Tibial artery (tissue), 4 donors: ENCODE measurements around the gene TANK.
"Not testable (repeated sequence)": the region's sequence is repeated elsewhere in the genome, so short reads cannot be mapped to it uniquely, and the experiment has no call there.

Experiments used
- DNase-seq, 2 donors: peaks; one replicate each; pipeline ENCODE4 v3.0.0-alpha.2; 2019
- H3K27ac ChIP-seq, 2 donors: fragments of 200-600 bp; sonication (generic) in 1 of 2; 1 replicate in 1 of 2; 2 replicates in 1 of 2; pipeline ENCODE4 v1.5.1; 2018 to 2019; ENCODE audit warnings: mild to moderate bottlenecking in 1 of 2
- H3K27me3 ChIP-seq, 2 donors: fragments of 200-600 bp; sonication (generic) in 1 of 2; one replicate each; pipeline versions ENCODE4 v1.5.1 to v1.6.0; 2016 to 2019
- H3K36me3 ChIP-seq, 3 donors: fragments of 200-600 bp; sonication (generic) in 2 of 3; one replicate each; pipeline ENCODE4 v1.5.1; 2016 to 2019; ENCODE audit warnings: mild to moderate bottlenecking in 2 of 3
- H3K4me1 ChIP-seq, 4 donors: fragments of 200-600 bp; sonication (generic) in 2 of 4; 1 replicate in 3 of 4; 2 replicates in 1 of 4; pipeline ENCODE4 v1.5.1; 2016 to 2019
- H3K4me3 ChIP-seq, 2 donors: fragments of 200-600 bp; sonication (generic) in 1 of 2; 1 replicate in 1 of 2; 2 replicates in 1 of 2; pipeline ENCODE4 v1.5.1; 2018 to 2019; ENCODE audit warnings: mild to moderate bottlenecking in 2 of 2
- H3K9me3 ChIP-seq, 3 donors: fragments of 200-600 bp; sonication (generic) in 1 of 3; one replicate each; pipeline ENCODE4 v1.5.1; 2016 to 2019
- CTCF ChIP-seq, 2 experiments: fragments of 200-600 bp in 1 of 2; fragments of 450-650 bp in 1 of 2; IDR thresholded peaks; one replicate each; pipeline ENCODE4 v1.5.1; 2017 to 2019; ENCODE audit warnings: antibody characterized with exemption in 2 of 2, mild to moderate bottlenecking in 1 of 2, moderate library complexity in 1 of 2
- intact Hi-C: fragments of 100-400 bp; cut with DNase I; formaldehyde crosslinking; loops from one replicate; pipeline ENCODE4 v1.15.0; 2023; ENCODE audit warnings: low total_unique reads

The TANK gene

GRCh38 chr2:161241894-161242293, 81.7 kb downstream of the TANK start:
- no peaks in the 10 kb centered on the region for H3K9me3 ChIP-seq
- H3K4me1 ChIP-seq, result peaks cover 0 to 13% (median 6%) of the 10 kb centered on the region in 4 donors
- intact Hi-C loops, result no loop called here
- H3K36me3 ChIP-seq, result no peaks in the 10 kb centered on the region
- TF ChIP-seq CTCF (IDR thresholded peaks at IDR 0.05), result no peak
- H3K27me3 ChIP-seq, result peaks cover 0 to 3% of the 10 kb centered on the region in 2 donors
- DNase-seq, result no peak
- no peak overlapping the region for H3K27ac ChIP-seq
- H3K4me3 ChIP-seq, result no peak overlapping the region

GRCh38 chr2:161243312-161243711, 83.1 kb downstream of the TANK start:
- Histone ChIP-seq H3K27ac (no peak overlapping the region), H3K9me3 (no peaks in the 10 kb centered on the region), H3K4me1 (peaks cover 0 to 2% (median 0%) of the 10 kb centered on the region in 4 donors), H3K4me3 (no peak overlapping the region), H3K36me3 (no peaks in the 10 kb centered on the region), H3K27me3 (peaks cover 0 to 3% of the 10 kb centered on the region in 2 donors)
- intact Hi-C loops, result no loop called here
- no peak for TF ChIP-seq CTCF (IDR thresholded peaks at IDR 0.05)
- no peak for DNase-seq

GRCh38 chr2:161243905-161244304, 83.7 kb downstream of the TANK start:
- intact Hi-C loops, result no loop called here
- no peak for TF ChIP-seq CTCF (IDR thresholded peaks at IDR 0.05)
- Histone ChIP-seq H3K27me3 (peaks cover 0 to 3% of the 10 kb centered on the region in 2 donors), H3K4me1 (no peaks in the 10 kb centered on the region), H3K4me3 (no peak overlapping the region), H3K9me3 (no peaks in the 10 kb centered on the region), H3K27ac (no peak overlapping the region), H3K36me3 (no peaks in the 10 kb centered on the region)
- DNase-seq, result no peak

GRCh38 chr2:161244387-161245260, 84.4 kb downstream of the TANK start:
- DNase-seq, intact Hi-C loops, H3K36me3 ChIP-seq, H3K27me3 ChIP-seq, H3K9me3 ChIP-seq, H3K27ac ChIP-seq, H3K4me1 ChIP-seq: not testable (repeated sequence)
- peak overlapping the region in 1 of 2 donors; percentile 8 for H3K4me3 ChIP-seq

- no peaks in the 10 kb centered on the region for H3K9me3 ChIP-seq
- intact Hi-C loops, result no loop called here
- TF ChIP-seq CTCF (IDR thresholded peaks at IDR 0.05), result no peak
- no peak for DNase-seq
- H3K4me1 ChIP-seq, result no peaks in the 10 kb centered on the region
- H3K27me3 ChIP-seq, result peaks cover 0 to 3% of the 10 kb centered on the region in 2 donors
- H3K4me3 ChIP-seq, result no peak overlapping the region
- no peaks in the 10 kb centered on the region for H3K36me3 ChIP-seq
- no peak overlapping the region for H3K27ac ChIP-seq
Observed at GRCh38 chr2:161245261-161245553, 85.0 kb downstream of the TANK start.

- Histone ChIP-seq H3K4me1 (no peaks in the 10 kb centered on the region), H3K4me3 (no peak overlapping the region), H3K36me3 (no peaks in the 10 kb centered on the region), H3K9me3 (no peaks in the 10 kb centered on the region), H3K27ac (no peak overlapping the region), H3K27me3 (peaks cover 0 to 3% of the 10 kb centered on the region in 2 donors)
- TF ChIP-seq CTCF (IDR thresholded peaks at IDR 0.05), result no peak
- intact Hi-C loops, result no loop called here
- DNase-seq, result no peak
Observed at GRCh38 chr2:161245671-161246070, 85.4 kb downstream of the TANK start.
